HG03103 (cell line): ENCODE data around the gene CDCA7L.
"Not testable (repeated sequence)": the region's sequence is repeated elsewhere in the genome, so short reads cannot be mapped to it uniquely, and the experiment has no call there.

Experiments
- ATAC-seq: cut with Tn5 transposase; IDR thresholded peaks from one replicate; pipeline ENCODE4 v1.9.1; 2021; ENCODE audit warnings: low read depth; ENCODE audit not compliant: unreplicated experiment

The CDCA7L gene

GRCh38 chr7:21912305-21912704 lies 33.4 kb downstream of the CDCA7L start:
- ATAC-seq = no peak

GRCh38 chr7:21911341-21911875 lies 34.3 kb downstream of the CDCA7L start:
- ATAC-seq = no peak

- ATAC-seq = no peak
Measured at GRCh38 chr7:21910253-21910652, 35.4 kb downstream of the CDCA7L start.

- ATAC-seq = no peak
Measured at GRCh38 chr7:21908746-21909145, 37.0 kb downstream of the CDCA7L start.

GRCh38 chr7:21903020-21903786 lies 42.5 kb downstream of the CDCA7L start:
- ATAC-seq = no peak

GRCh38 chr7:21902240-21902639 lies 43.5 kb downstream of the CDCA7L start:
- ATAC-seq = no peak

GRCh38 chr7:21898265-21898930 lies 47.3 kb downstream of the CDCA7L start:
- ATAC-seq = peak; percentile 95

GRCh38 chr7:21893401-21893800 lies 52.3 kb downstream of the CDCA7L start:
- no peak for ATAC-seq

- no peak for ATAC-seq
Measured at GRCh38 chr7:21891291-21891690, 54.4 kb downstream of the CDCA7L start.

GRCh38 chr7:21887779-21888178 lies 57.9 kb downstream of the CDCA7L start:
- no peak for ATAC-seq

GRCh38 chr7:21887353-21887752 lies 58.3 kb downstream of the CDCA7L start:
- ATAC-seq = no peak

- ATAC-seq = no peak
Measured at GRCh38 chr7:21886396-21886795, 59.3 kb downstream of the CDCA7L start.

GRCh38 chr7:21884496-21884895 lies 61.2 kb downstream of the CDCA7L start:
- ATAC-seq = no peak

- ATAC-seq = not testable (repeated sequence)
Measured at GRCh38 chr7:21883501-21883900, 62.2 kb downstream of the CDCA7L start.

- no peak for ATAC-seq
Measured at GRCh38 chr7:21883069-21883468, 62.6 kb downstream of the CDCA7L start.

- ATAC-seq = no peak
Measured at GRCh38 chr7:21869785-21870402, 75.8 kb downstream of the CDCA7L start.

- no peak for ATAC-seq
Measured at GRCh38 chr7:21868576-21868850, 77.2 kb downstream of the CDCA7L start.

- no peak for ATAC-seq
Measured at GRCh38 chr7:21867816-21868575, 77.7 kb downstream of the CDCA7L start.

- ATAC-seq = no peak
Measured at GRCh38 chr7:21867226-21867625, 78.5 kb downstream of the CDCA7L start.

GRCh38 chr7:21866731-21867130 lies 79.0 kb downstream of the CDCA7L start:
- no peak for ATAC-seq

GRCh38 chr7:21865631-21866204 lies 80.0 kb downstream of the CDCA7L start:
- ATAC-seq = not testable (repeated sequence)
